HepG2 (cell line): ENCODE data around the gene ADGRB3. TPM values are rescaled to one million over a fixed set of nuclear protein-coding genes. Genes with fewer than 3 reads are reported as not detected.

Source experiments
- ATAC-seq: fragments of 200-7000 bp; cut with Tn5 transposase; 3 replicates; pipeline ENCODE4 v1.9.1; 2020; ENCODE audit warnings: mild to moderate bottlenecking, moderate library complexity
- BruUV-seq: library from RNA; stranded (reverse); fragments of 400-500 nt; replicated peaks from 2 replicates; lab custom pipeline; 2021; lab: Mats Ljungman, UMichigan
- CTCF ChIA-PET: fragments of 300-600 bp; formaldehyde crosslinking; extraction: SDS; loops from one replicate; lab custom pipeline; 2021; ENCODE audit warnings: low total read pairs, inconsistent platforms, low intra/inter-chr PET ratio; lab: Yijun Ruan, JAX
- POLR2A ChIA-PET: fragments of 350-600 bp; sonication (Branson Sonifier 250); formaldehyde crosslinking; loops from one replicate; lab custom pipeline; 2020; ENCODE audit warnings: antibody characterized with exemption, inconsistent platforms; lab: Yijun Ruan, JAX
- DNase-seq: peaks from one replicate; pipeline ENCODE4 v3.0.0-alpha.2; 2015; ENCODE audit warnings: low spot score
- FAIRE-seq: peaks from 3 replicates; lab custom pipeline; 2011; peaks lifted over from hg19 to GRCh38; lab: Jason Lieb, UNC
- H2AFZ ChIP-seq: one replicate; pipeline ENCODE4 v1.6.1; 2011; ENCODE audit warnings: low read length, inconsistent platforms
- H3K27ac ChIP-seq: fragments of 300-600 bp; 3 replicates; pipeline ENCODE4 v1.8.0; 2011; ENCODE audit warnings: mixed run types, mild to moderate bottlenecking, mixed read lengths, low read length, inconsistent platforms; ENCODE audit not compliant: insufficient read depth; ENCODE audit errors: extremely low read length
- H3K27me3 ChIP-seq, 2 experiments: fragments of 200-600 bp in 1 of 2; 2 replicates in 1 of 2; 3 replicates in 1 of 2; pipeline versions ENCODE4 v1.6.0 to v1.8.0; 2011; ENCODE audit warnings: low read length in 2 of 2, mild to moderate bottlenecking in 2 of 2, moderate library complexity in 2 of 2, inconsistent platforms in 1 of 2; ENCODE audit not compliant: insufficient read depth in 2 of 2, control insufficient read depth in 1 of 2
- H3K36me3 ChIP-seq, 2 experiments: fragments of 200-600 bp in 1 of 2; replicated peaks in 1 of 2; 2 replicates in 1 of 2; 3 replicates in 1 of 2; pipeline versions ENCODE4 v1.5.1 to v1.8.0; 2011; ENCODE audit warnings: low read length in 2 of 2, inconsistent platforms in 1 of 2; ENCODE audit not compliant: insufficient read depth in 2 of 2, control insufficient read depth in 1 of 2
- H3K4me1 ChIP-seq: 2 replicates; pipeline ENCODE4 v1.5.1; 2012; ENCODE audit warnings: low read length, inconsistent platforms; ENCODE audit not compliant: insufficient read depth
- H3K4me2 ChIP-seq: 2 replicates; pipeline ENCODE4 v1.6.0; 2011; ENCODE audit warnings: low read depth, low read length, inconsistent platforms
- H3K4me3 ChIP-seq, 3 experiments: fragments of 200-600 bp in 1 of 3; sonication (generic), shearing (Covaris generic) in 1 of 3; replicated peaks in 1 of 3; 2 replicates each; pipeline ENCODE4 v1.5.1; 2011 to 2016; ENCODE audit warnings: low read length in 3 of 3, inconsistent platforms in 2 of 3, low read depth in 2 of 3, mild to moderate bottlenecking in 2 of 3, control low read depth in 1 of 3, mixed read lengths in 1 of 3; ENCODE audit not compliant: insufficient read depth in 1 of 3
- H3K79me2 ChIP-seq: one replicate; pipeline ENCODE4 v1.6.1; 2011; ENCODE audit warnings: low read length, inconsistent platforms; ENCODE audit not compliant: insufficient read depth
- H3K9ac ChIP-seq: 2 replicates; pipeline ENCODE4 v1.6.0; 2011; ENCODE audit warnings: mild to moderate bottlenecking, low read depth, low read length, inconsistent platforms; ENCODE audit not compliant: insufficient read depth
- H3K9me3 ChIP-seq: 2 replicates; pipeline ENCODE4 v1.5.1; 2012; ENCODE audit warnings: mild to moderate bottlenecking, low read length
- H4K20me1 ChIP-seq: 2 replicates; pipeline ENCODE4 v1.6.0; 2011; ENCODE audit warnings: inconsistent platforms, mild to moderate bottlenecking, low read length, moderate library complexity; ENCODE audit not compliant: insufficient read depth
- FOSL1 ChIP-seq: sonication (generic); formaldehyde crosslinking; IDR thresholded peaks from 2 replicates; pipeline ENCODE4 v1.9.0; 2021; ENCODE audit warnings: missing genetic modification reagents, borderline replicate concordance
- KMT2A ChIP-seq: sonication (generic); formaldehyde crosslinking; IDR thresholded peaks from 2 replicates; pipeline ENCODE4 v1.4.0; 2020; ENCODE audit warnings: missing genetic modification reagents
- MATR3 ChIP-seq: sonication (generic); formaldehyde crosslinking; IDR thresholded peaks from 2 replicates; pipeline ENCODE4 v1.4.0; 2020; ENCODE audit warnings: missing genetic modification reagents
- ZBTB3 ChIP-seq: sonication (generic); formaldehyde crosslinking; IDR thresholded peaks from 2 replicates; pipeline ENCODE4 v1.4.0; 2020; ENCODE audit warnings: low read depth, mild to moderate bottlenecking, moderate library complexity, missing genetic modification reagents, borderline replicate concordance
- ZMAT3 ChIP-seq: sonication (generic); formaldehyde crosslinking; conservative IDR thresholded peaks from 2 replicates; pipeline ENCODE4 v1.7.0; 2021; ENCODE audit warnings: missing genetic modification reagents
- ZNF441 ChIP-seq: sonication (generic); formaldehyde crosslinking; IDR thresholded peaks from 2 replicates; pipeline ENCODE4 v1.7.0; 2021; ENCODE audit warnings: missing genetic modification reagents, borderline replicate concordance
- ZNF567 ChIP-seq: sonication (generic); formaldehyde crosslinking; IDR thresholded peaks from 2 replicates; pipeline ENCODE4 v1.8.1; 2023; ENCODE audit warnings: mild to moderate bottlenecking, missing genetic modification reagents, borderline replicate concordance
- ZNF737 ChIP-seq: sonication (generic); formaldehyde crosslinking; IDR thresholded peaks from 2 replicates; pipeline ENCODE4 v1.5.0; 2020; ENCODE audit warnings: missing genetic modification reagents, mild to moderate bottlenecking, borderline replicate concordance
- WGBS: methylation state at CpG from one replicate; pipeline ENCODE4 v1.1.6; 2017; ENCODE audit warnings: low lambda C conversion rate; 5-methylcytosine and 5-hydroxymethylcytosine counted together
- in situ Hi-C: cut with HindIII; loops from 2 replicates; pipeline ENCODE4 v1.10.0; 2017; ENCODE audit warnings: low pct_unique_long_range_greater_than_20kb; ENCODE audit not compliant: extremely low pct_ligation_motif_present
- intact Hi-C: fragments of 100-400 bp; cut with micrococcal nuclease; formaldehyde crosslinking; loops from one replicate; pipeline ENCODE4 v1.10.0; 2022; ENCODE audit not compliant: unreplicated experiment
- polyA plus RNA-seq, 8 experiments: library from polyadenylated mRNA; depleted of rRNA in 3 of 8; stranded (reverse) in 7 of 8; unstranded in 1 of 8; fragments of >200 nt; fragmentation: Illumina TruSeq in 4 of 8; extraction: Trizol in 4 of 8; gene quantifications; 2 replicates each; pipeline versions ENCODE4 v1.2.1 to v1.2.3, GENCODE V29; 2011 to 2016; ENCODE audit warnings: low read depth in 4 of 8, missing spikeins in 1 of 8, mixed read lengths in 1 of 8; ENCODE audit not compliant: insufficient read depth in 1 of 8
- total RNA-seq, 5 experiments: library from RNA; depleted of rRNA; stranded (reverse); fragments of >200 nt; fragmentation: Illumina TruSeq; extraction: Trizol; gene quantifications; 2 replicates each; pipeline ENCODE4 v1.2.3, GENCODE V29; 2016; ENCODE audit warnings: low read depth in 1 of 5
- TF ChIP-seq, protein P1 (sequence below): sonication (generic); formaldehyde crosslinking; IDR thresholded peaks from 2 replicates; pipeline ENCODE4 v1.4.0; 2020; ENCODE audit warnings: missing genetic modification reagents, borderline replicate concordance
- TF ChIP-seq, protein P2 (sequence below): sonication (generic); formaldehyde crosslinking; conservative IDR thresholded peaks from 2 replicates; pipeline ENCODE4 v1.4.0; 2020; ENCODE audit warnings: missing genetic modification reagents
- TF ChIP-seq, protein P3 (sequence below): sonication (generic); formaldehyde crosslinking; IDR thresholded peaks from 2 replicates; pipeline ENCODE4 v1.4.0; 2020; ENCODE audit warnings: missing genetic modification reagents
- TF ChIP-seq, protein P4 (sequence below): sonication (generic); formaldehyde crosslinking; IDR thresholded peaks from 2 replicates; pipeline ENCODE4 v1.4.0; 2020; ENCODE audit warnings: missing genetic modification reagents
- TF ChIP-seq, protein P5 (sequence below): sonication (generic); formaldehyde crosslinking; IDR thresholded peaks from 2 replicates; pipeline ENCODE4 v1.4.0; 2020; ENCODE audit warnings: mild to moderate bottlenecking, missing genetic modification reagents

Gene ADGRB3
- total and polyA plus RNA-seq, 2 of the 13 experiments (the other 11 are each of a cell fraction or from before 2014, with no cell fraction given), result not detected

DNA sequence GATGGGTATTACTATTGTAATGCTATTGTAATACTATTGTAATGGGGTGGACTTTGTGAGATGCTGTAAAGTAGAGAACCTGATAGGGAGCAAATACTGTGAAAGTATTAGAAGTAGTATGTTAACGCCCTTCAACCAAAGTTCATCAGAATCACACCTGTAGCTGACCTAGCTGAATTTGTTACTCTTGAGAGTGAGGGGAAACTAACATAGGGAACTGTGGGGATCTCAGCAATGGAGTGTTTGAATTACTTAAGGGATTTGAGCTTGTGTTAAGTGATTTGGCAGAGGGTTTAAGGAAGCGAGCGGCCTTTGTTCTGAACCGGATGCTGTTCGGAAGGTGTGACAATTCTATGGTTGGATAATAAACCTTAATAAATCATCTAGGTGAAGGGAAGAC, 312.6 kb downstream of the ADGRB3 start:
- no peaks in the 10 kb centered on the region for H3K9me3 ChIP-seq
- H3K27ac ChIP-seq, result no peak overlapping the region
- H3K4me3 ChIP-seq, result no peak overlapping the region
- ChIA-PET CTCF (no interaction called here), POLR2A (no interaction called here)
- H3K27me3 ChIP-seq, result no peaks in the 10 kb centered on the region
- DNase-seq (no peak), ATAC-seq (no peak), FAIRE-seq (no peak)
- H3K9ac ChIP-seq, result no peak overlapping the region
- no peak overlapping the region for H2AFZ ChIP-seq
- no TSS peak for BruUV-seq
- in situ Hi-C loops (no loop called here), intact Hi-C loops (no loop called here)
- no peaks in the 10 kb centered on the region for H3K4me1 ChIP-seq
- 55% methylated on average over 5 of the region's 5 CpGs for WGBS
- no peaks in the 10 kb centered on the region for H3K36me3 ChIP-seq
- TF ChIP-seq ZNF567 (CRISPR knock-in tag), result no peak
- no peak for TF ChIP-seq ZMAT3 (CRISPR knock-in tag)
- no peak for TF ChIP-seq FOSL1 (CRISPR knock-in tag)
- TF ChIP-seq, protein P1, sequence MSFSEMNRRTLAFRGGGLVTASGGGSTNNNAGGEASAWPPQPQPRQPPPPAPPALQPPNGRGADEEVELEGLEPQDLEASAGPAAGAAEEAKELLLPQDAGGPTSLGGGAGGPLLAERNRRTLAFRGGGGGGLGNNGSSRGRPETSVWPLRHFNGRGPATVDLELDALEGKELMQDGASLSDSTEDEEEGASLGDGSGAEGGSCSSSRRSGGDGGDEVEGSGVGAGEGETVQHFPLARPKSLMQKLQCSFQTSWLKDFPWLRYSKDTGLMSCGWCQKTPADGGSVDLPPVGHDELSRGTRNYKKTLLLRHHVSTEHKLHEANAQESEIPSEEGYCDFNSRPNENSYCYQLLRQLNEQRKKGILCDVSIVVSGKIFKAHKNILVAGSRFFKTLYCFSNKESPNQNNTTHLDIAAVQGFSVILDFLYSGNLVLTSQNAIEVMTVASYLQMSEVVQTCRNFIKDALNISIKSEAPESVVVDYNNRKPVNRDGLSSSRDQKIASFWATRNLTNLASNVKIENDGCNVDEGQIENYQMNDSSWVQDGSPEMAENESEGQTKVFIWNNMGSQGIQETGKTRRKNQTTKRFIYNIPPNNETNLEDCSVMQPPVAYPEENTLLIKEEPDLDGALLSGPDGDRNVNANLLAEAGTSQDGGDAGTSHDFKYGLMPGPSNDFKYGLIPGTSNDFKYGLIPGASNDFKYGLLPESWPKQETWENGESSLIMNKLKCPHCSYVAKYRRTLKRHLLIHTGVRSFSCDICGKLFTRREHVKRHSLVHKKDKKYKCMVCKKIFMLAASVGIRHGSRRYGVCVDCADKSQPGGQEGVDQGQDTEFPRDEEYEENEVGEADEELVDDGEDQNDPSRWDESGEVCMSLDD (CRISPR knock-in tag), result no peak
- TF ChIP-seq, protein P2, sequence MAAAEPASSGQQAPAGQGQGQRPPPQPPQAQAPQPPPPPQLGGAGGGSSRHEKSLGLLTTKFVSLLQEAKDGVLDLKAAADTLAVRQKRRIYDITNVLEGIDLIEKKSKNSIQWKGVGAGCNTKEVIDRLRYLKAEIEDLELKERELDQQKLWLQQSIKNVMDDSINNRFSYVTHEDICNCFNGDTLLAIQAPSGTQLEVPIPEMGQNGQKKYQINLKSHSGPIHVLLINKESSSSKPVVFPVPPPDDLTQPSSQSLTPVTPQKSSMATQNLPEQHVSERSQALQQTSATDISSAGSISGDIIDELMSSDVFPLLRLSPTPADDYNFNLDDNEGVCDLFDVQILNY, result no peak
- no peak for TF ChIP-seq KMT2A (CRISPR knock-in tag)
- TF ChIP-seq, protein P3, sequence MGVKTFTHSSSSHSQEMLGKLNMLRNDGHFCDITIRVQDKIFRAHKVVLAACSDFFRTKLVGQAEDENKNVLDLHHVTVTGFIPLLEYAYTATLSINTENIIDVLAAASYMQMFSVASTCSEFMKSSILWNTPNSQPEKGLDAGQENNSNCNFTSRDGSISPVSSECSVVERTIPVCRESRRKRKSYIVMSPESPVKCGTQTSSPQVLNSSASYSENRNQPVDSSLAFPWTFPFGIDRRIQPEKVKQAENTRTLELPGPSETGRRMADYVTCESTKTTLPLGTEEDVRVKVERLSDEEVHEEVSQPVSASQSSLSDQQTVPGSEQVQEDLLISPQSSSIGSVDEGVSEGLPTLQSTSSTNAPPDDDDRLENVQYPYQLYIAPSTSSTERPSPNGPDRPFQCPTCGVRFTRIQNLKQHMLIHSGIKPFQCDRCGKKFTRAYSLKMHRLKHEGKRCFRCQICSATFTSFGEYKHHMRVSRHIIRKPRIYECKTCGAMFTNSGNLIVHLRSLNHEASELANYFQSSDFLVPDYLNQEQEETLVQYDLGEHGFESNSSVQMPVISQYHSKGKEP, result no peak
- TF ChIP-seq MATR3, result no peak
- no peak for TF ChIP-seq ZNF737 (CRISPR knock-in tag)
- TF ChIP-seq ZNF441 (CRISPR knock-in tag), result no peak
- TF ChIP-seq, protein P4, sequence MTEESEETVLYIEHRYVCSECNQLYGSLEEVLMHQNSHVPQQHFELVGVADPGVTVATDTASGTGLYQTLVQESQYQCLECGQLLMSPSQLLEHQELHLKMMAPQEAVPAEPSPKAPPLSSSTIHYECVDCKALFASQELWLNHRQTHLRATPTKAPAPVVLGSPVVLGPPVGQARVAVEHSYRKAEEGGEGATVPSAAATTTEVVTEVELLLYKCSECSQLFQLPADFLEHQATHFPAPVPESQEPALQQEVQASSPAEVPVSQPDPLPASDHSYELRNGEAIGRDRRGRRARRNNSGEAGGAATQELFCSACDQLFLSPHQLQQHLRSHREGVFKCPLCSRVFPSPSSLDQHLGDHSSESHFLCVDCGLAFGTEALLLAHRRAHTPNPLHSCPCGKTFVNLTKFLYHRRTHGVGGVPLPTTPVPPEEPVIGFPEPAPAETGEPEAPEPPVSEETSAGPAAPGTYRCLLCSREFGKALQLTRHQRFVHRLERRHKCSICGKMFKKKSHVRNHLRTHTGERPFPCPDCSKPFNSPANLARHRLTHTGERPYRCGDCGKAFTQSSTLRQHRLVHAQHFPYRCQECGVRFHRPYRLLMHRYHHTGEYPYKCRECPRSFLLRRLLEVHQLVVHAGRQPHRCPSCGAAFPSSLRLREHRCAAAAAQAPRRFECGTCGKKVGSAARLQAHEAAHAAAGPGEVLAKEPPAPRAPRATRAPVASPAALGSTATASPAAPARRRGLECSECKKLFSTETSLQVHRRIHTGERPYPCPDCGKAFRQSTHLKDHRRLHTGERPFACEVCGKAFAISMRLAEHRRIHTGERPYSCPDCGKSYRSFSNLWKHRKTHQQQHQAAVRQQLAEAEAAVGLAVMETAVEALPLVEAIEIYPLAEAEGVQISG (CRISPR knock-in tag), result no peak
- TF ChIP-seq, protein P5, sequence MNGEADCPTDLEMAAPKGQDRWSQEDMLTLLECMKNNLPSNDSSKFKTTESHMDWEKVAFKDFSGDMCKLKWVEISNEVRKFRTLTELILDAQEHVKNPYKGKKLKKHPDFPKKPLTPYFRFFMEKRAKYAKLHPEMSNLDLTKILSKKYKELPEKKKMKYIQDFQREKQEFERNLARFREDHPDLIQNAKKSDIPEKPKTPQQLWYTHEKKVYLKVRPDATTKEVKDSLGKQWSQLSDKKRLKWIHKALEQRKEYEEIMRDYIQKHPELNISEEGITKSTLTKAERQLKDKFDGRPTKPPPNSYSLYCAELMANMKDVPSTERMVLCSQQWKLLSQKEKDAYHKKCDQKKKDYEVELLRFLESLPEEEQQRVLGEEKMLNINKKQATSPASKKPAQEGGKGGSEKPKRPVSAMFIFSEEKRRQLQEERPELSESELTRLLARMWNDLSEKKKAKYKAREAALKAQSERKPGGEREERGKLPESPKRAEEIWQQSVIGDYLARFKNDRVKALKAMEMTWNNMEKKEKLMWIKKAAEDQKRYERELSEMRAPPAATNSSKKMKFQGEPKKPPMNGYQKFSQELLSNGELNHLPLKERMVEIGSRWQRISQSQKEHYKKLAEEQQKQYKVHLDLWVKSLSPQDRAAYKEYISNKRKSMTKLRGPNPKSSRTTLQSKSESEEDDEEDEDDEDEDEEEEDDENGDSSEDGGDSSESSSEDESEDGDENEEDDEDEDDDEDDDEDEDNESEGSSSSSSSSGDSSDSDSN (CRISPR knock-in tag), result no peak
- TF ChIP-seq ZBTB3 (CRISPR knock-in tag), result no peak
- no peaks in the 10 kb centered on the region for H3K79me2 ChIP-seq
- no peak overlapping the region for H3K4me2 ChIP-seq
- no peaks in the 10 kb centered on the region for H4K20me1 ChIP-seq
